Measurements from ENCODE around the gene ANAPC16.
"Not testable (repeated sequence)": the region's sequence is repeated elsewhere in the genome, so short reads cannot be mapped to it uniquely, and the experiment has no call there.

The ANAPC16 gene

GRCh38 chr10:72240371-72240770, 24.6 kb downstream of the ANAPC16 start:
- in situ Hi-C loops (cut with HindIII; ENCODE audit: low sequenced_read_pairs), result no loop called here

- in situ Hi-C loops (cut with HindIII; ENCODE audit: low sequenced_read_pairs), result no loop called here
Observed at GRCh38 chr10:72241691-72242252, 26.0 kb downstream of the ANAPC16 start.

- in situ Hi-C loops (cut with HindIII; ENCODE audit: low sequenced_read_pairs), result no loop called here
Observed at GRCh38 chr10:72242675-72243074, 26.9 kb downstream of the ANAPC16 start.

GRCh38 chr10:72243822-72244437, 28.1 kb downstream of the ANAPC16 start:
- in situ Hi-C loops (cut with HindIII; ENCODE audit: low sequenced_read_pairs), result no loop called here

- in situ Hi-C loops (cut with HindIII; ENCODE audit: low sequenced_read_pairs), result no loop called here
Observed at GRCh38 chr10:72244573-72245038, 28.8 kb downstream of the ANAPC16 start.

GRCh38 chr10:72245949-72246525, 30.2 kb downstream of the ANAPC16 start:
- in situ Hi-C loops (cut with HindIII; ENCODE audit: low sequenced_read_pairs), result no loop called here

GRCh38 chr10:72248468-72249151, 32.8 kb downstream of the ANAPC16 start:
- in situ Hi-C loops (cut with HindIII; ENCODE audit: low sequenced_read_pairs), result no loop called here

- in situ Hi-C loops (cut with HindIII; ENCODE audit: low sequenced_read_pairs), result not testable (repeated sequence)
Observed at GRCh38 chr10:72249176-72249862, 33.5 kb downstream of the ANAPC16 start.

GRCh38 chr10:72250666-72251065, 34.9 kb downstream of the ANAPC16 start:
- in situ Hi-C loops (cut with HindIII; ENCODE audit: low sequenced_read_pairs), result no loop called here

- in situ Hi-C loops (cut with HindIII; ENCODE audit: low sequenced_read_pairs), result no loop called here
Observed at GRCh38 chr10:72251635-72252034, 35.8 kb downstream of the ANAPC16 start.

- in situ Hi-C loops (cut with HindIII; ENCODE audit: low sequenced_read_pairs), result no loop called here
Observed at GRCh38 chr10:72252972-72253371, 37.2 kb downstream of the ANAPC16 start.

- in situ Hi-C loops (cut with HindIII; ENCODE audit: low sequenced_read_pairs), result no loop called here
Observed at GRCh38 chr10:72253578-72253977, 37.8 kb downstream of the ANAPC16 start.

GRCh38 chr10:72254813-72255568, 39.2 kb downstream of the ANAPC16 start:
- in situ Hi-C loops (cut with HindIII; ENCODE audit: low sequenced_read_pairs), result no loop called here

GRCh38 chr10:72255977-72256729, 40.3 kb downstream of the ANAPC16 start:
- in situ Hi-C loops (cut with HindIII; ENCODE audit: low sequenced_read_pairs), result no loop called here

GRCh38 chr10:72257051-72257892, 41.5 kb downstream of the ANAPC16 start:
- in situ Hi-C loops (cut with HindIII; ENCODE audit: low sequenced_read_pairs), result no loop called here

- in situ Hi-C loops (cut with HindIII; ENCODE audit: low sequenced_read_pairs), result no loop called here
Observed at GRCh38 chr10:72258617-72259016, 42.8 kb downstream of the ANAPC16 start.

- in situ Hi-C loops (cut with HindIII; ENCODE audit: low sequenced_read_pairs), result no loop called here
Observed at GRCh38 chr10:72259491-72260238, 43.9 kb downstream of the ANAPC16 start.

GRCh38 chr10:72260239-72260975, 44.6 kb downstream of the ANAPC16 start:
- in situ Hi-C loops (cut with HindIII; ENCODE audit: low sequenced_read_pairs), result no loop called here

Measured in endothelial cell of hepatic sinusoid (primary cell).